Measurements from ENCODE around the gene GPR151. TPM values are rescaled to one million over a fixed set of nuclear protein-coding genes. Genes with fewer than 3 reads are reported as not detected.
"Not testable (repeated sequence)": the region's sequence is repeated elsewhere in the genome, so short reads cannot be mapped to it uniquely, and the experiment has no call there.

Gene GPR151
- total and polyA plus RNA-seq, 2 experiments from 2014 or later: not detected

- 12 to 14% methylated on average over 3 of the region's 3 CpGs for WGBS, 2 experiments (ENCODE audit: low coverage in 1 of 2, low lambda C conversion rate in 2 of 2, missing lambda C conversion rate in 2 of 2)
- H4K20me1 ChIP-seq (ENCODE audit: insufficient read depth): no peaks in the 10 kb centered on the region
These were observed 44.3 kb upstream of the GPR151 start for GRCh38 chr5:146560205-146560812.

GRCh38 chr5:146556884-146557283 is 40.9 kb upstream of the GPR151 start:
- 26 to 36% methylated on average over 3 to 4 of the region's 4 CpGs for WGBS, 2 experiments (ENCODE audit: low coverage in 1 of 2, low lambda C conversion rate in 2 of 2, missing lambda C conversion rate in 2 of 2)
- H3K4me2 ChIP-seq (ENCODE audit: unreplicated experiment); H4K20me1 ChIP-seq (ENCODE audit: insufficient read depth); H3K9me3 ChIP-seq (ENCODE audit: low read depth); H3K9ac ChIP-seq; H3F3A ChIP-seq (ENCODE audit: insufficient read depth); H2AFZ ChIP-seq; H3K9me2 ChIP-seq (ENCODE audit: insufficient read depth); H3K4me3 ChIP-seq; H3K4me1 ChIP-seq (ENCODE audit: insufficient read depth); H3K27me3 ChIP-seq (replicated peaks; ENCODE audit: insufficient read depth); H3K36me3 ChIP-seq (ENCODE audit: low read depth); DNase-seq; H3K27ac ChIP-seq; in situ Hi-C loops (cut with MboI); H3K79me2 ChIP-seq (ENCODE audit: insufficient read depth): not testable (repeated sequence)

More at GRCh38 chr5:146560205-146560812, 44.3 kb upstream of the GPR151 start:
- TF ChIP-seq EZH2 (IDR thresholded peaks at IDR 0.05; ENCODE audit: insufficient read depth, poor library complexity, severe bottlenecking) (no peak), EZH2phosphoT487 (IDR thresholded peaks at IDR 0.05; ENCODE audit: insufficient read depth, low read depth) (no peak)
- Histone ChIP-seq H3K36me3 (ENCODE audit: low read depth) (no peaks in the 10 kb centered on the region), H3K79me2 (ENCODE audit: insufficient read depth) (no peaks in the 10 kb centered on the region), H2AFZ (no peak overlapping the region), H3K4me2 (ENCODE audit: unreplicated experiment) (peak overlapping the region; percentile 41), H3F3A (ENCODE audit: insufficient read depth) (peaks cover 9% of the 10 kb centered on the region; the same call in 1 of the 2 replicates), H3K27me3 (replicated peaks; ENCODE audit: insufficient read depth) (0 out of 2 replicates have a peak, but pooled peaks cover 3% of the 10 kb centered on the region), H3K9ac (no peak overlapping the region), H3K27ac (no peak overlapping the region), H3K9me3 (ENCODE audit: low read depth) (no peaks in the 10 kb centered on the region), H3K4me3 (no peak overlapping the region), H3K9me2 (ENCODE audit: insufficient read depth) (no peaks in the 10 kb centered on the region), H3K4me1 (ENCODE audit: insufficient read depth) (peaks cover 9% of the 10 kb centered on the region)
- DNase-seq: peak; percentile 53
- in situ Hi-C loops (cut with MboI): no loop called here

GRCh38 chr5:146553446-146553845 is 37.5 kb upstream of the GPR151 start:
- Histone ChIP-seq H4K20me1 (ENCODE audit: insufficient read depth) (no peaks in the 10 kb centered on the region), H3K4me2 (ENCODE audit: unreplicated experiment) (no peak overlapping the region), H3K9me3 (ENCODE audit: low read depth) (no peaks in the 10 kb centered on the region), H3K79me2 (ENCODE audit: insufficient read depth) (no peaks in the 10 kb centered on the region), H3K4me3 (no peak overlapping the region), H3K9me2 (ENCODE audit: insufficient read depth) (no peaks in the 10 kb centered on the region), H3F3A (ENCODE audit: insufficient read depth) (no peaks in the 10 kb centered on the region), H3K27ac (no peak overlapping the region), H2AFZ (no peak overlapping the region), H3K36me3 (ENCODE audit: low read depth) (no peaks in the 10 kb centered on the region), H3K27me3 (replicated peaks; ENCODE audit: insufficient read depth) (peaks cover 5% of the 10 kb centered on the region; the same call in 1 of the 2 replicates), H3K4me1 (ENCODE audit: insufficient read depth) (no peaks in the 10 kb centered on the region), H3K9ac (no peak overlapping the region)
- TF ChIP-seq EZH2phosphoT487 (IDR thresholded peaks at IDR 0.05; ENCODE audit: insufficient read depth, low read depth) (no peak), EZH2 (IDR thresholded peaks at IDR 0.05; ENCODE audit: insufficient read depth, poor library complexity, severe bottlenecking) (no peak)
- 25 to 28% methylated on average over 3 of the region's 3 CpGs for WGBS, 2 experiments (ENCODE audit: low coverage in 1 of 2, low lambda C conversion rate in 2 of 2, missing lambda C conversion rate in 2 of 2)
- in situ Hi-C loops (cut with MboI): no loop called here
- no peak for DNase-seq

- H3F3A ChIP-seq (ENCODE audit: insufficient read depth): no peaks in the 10 kb centered on the region
- TF ChIP-seq EZH2phosphoT487 (IDR thresholded peaks at IDR 0.05; ENCODE audit: insufficient read depth, low read depth) (no peak), EZH2 (IDR thresholded peaks at IDR 0.05; ENCODE audit: insufficient read depth, poor library complexity, severe bottlenecking) (no peak)
- H3K4me2 ChIP-seq (ENCODE audit: unreplicated experiment): no peak overlapping the region
- H3K79me2 ChIP-seq (ENCODE audit: insufficient read depth): no peaks in the 10 kb centered on the region
- no peak for DNase-seq
- in situ Hi-C loops (cut with MboI): loop anchor here (10.0 to 25.0 kb wide), 2 partner anchors 645 to 1013 kb away; no protein-coding TSS in a partner anchor
- no peaks in the 10 kb centered on the region for H3K9me2 ChIP-seq (ENCODE audit: insufficient read depth)
- no peaks in the 10 kb centered on the region for H3K9me3 ChIP-seq (ENCODE audit: low read depth)
- H3K27me3 ChIP-seq (replicated peaks; ENCODE audit: insufficient read depth): no peaks in the 10 kb centered on the region; the same call in 1 of the 2 replicates
- H3K4me1 ChIP-seq (ENCODE audit: insufficient read depth): no peaks in the 10 kb centered on the region
- no peak overlapping the region for H3K27ac ChIP-seq
- no peak overlapping the region for H3K4me3 ChIP-seq
- no peak overlapping the region for H3K9ac ChIP-seq
- no peak overlapping the region for H2AFZ ChIP-seq
- no peaks in the 10 kb centered on the region for H3K36me3 ChIP-seq (ENCODE audit: low read depth)
- no peaks in the 10 kb centered on the region for H4K20me1 ChIP-seq (ENCODE audit: insufficient read depth)
These were observed 33.6 kb upstream of the GPR151 start for GRCh38 chr5:146549615-146550014.

All from GM23248 (cell line).